GM18499 (cell line): ENCODE results near the gene TMEM217.

Source experiments
- ATAC-seq: cut with Tn5 transposase; IDR thresholded peaks from one replicate; pipeline ENCODE4 v1.9.1; 2021; ENCODE audit warnings: moderate number of reproducible peaks; ENCODE audit not compliant: insufficient read depth, unreplicated experiment

The TMEM217 gene

GRCh38 chr6:37282371-37282770 lies 24.4 kb upstream of the TMEM217 start:
- ATAC-seq, result no peak

- ATAC-seq, result no peak
Observed at GRCh38 chr6:37280162-37280887, 22.4 kb upstream of the TMEM217 start.

- ATAC-seq, result no peak
Observed at GRCh38 chr6:37279366-37280134, 21.6 kb upstream of the TMEM217 start.

GRCh38 chr6:37277001-37277409 lies 19.1 kb upstream of the TMEM217 start:
- ATAC-seq, result no peak

- ATAC-seq, result no peak
Observed at GRCh38 chr6:37275350-37275749, 17.4 kb upstream of the TMEM217 start.

GRCh38 chr6:37273690-37274089 lies 15.7 kb upstream of the TMEM217 start:
- no peak for ATAC-seq

- ATAC-seq, result no peak
Observed at GRCh38 chr6:37272834-37273566, 15.1 kb upstream of the TMEM217 start.

- ATAC-seq, result no peak
Observed at GRCh38 chr6:37269105-37269504, 11.2 kb upstream of the TMEM217 start.

GRCh38 chr6:37265860-37266259 lies 7.9 kb upstream of the TMEM217 start:
- no peak for ATAC-seq

GRCh38 chr6:37265001-37265400 lies 7.1 kb upstream of the TMEM217 start:
- ATAC-seq, result no peak

- no peak for ATAC-seq
Observed at GRCh38 chr6:37262446-37263026, 4.6 kb upstream of the TMEM217 start.

GRCh38 chr6:37261198-37261597 lies 3.3 kb upstream of the TMEM217 start:
- no peak for ATAC-seq

- no peak for ATAC-seq
Observed at GRCh38 chr6:37260444-37260843, 2.5 kb upstream of the TMEM217 start.

- ATAC-seq, result no peak
Observed at GRCh38 chr6:37260040-37260439, 2.1 kb upstream of the TMEM217 start.

GRCh38 chr6:37259191-37259590 lies 1.2 kb upstream of the TMEM217 start:
- ATAC-seq, result no peak

GRCh38 chr6:37258405-37259105 lies 611 bp upstream of the TMEM217 start:
- ATAC-seq, result no peak

GRCh38 chr6:37257320-37257633 lies 667 bp downstream of the TMEM217 start:
- no peak for ATAC-seq

GRCh38 chr6:37256692-37257319 lies 1.1 kb downstream of the TMEM217 start:
- ATAC-seq, result no peak

GRCh38 chr6:37254881-37255280 lies 3.1 kb downstream of the TMEM217 start:
- no peak for ATAC-seq

GRCh38 chr6:37253486-37254007 lies 4.4 kb downstream of the TMEM217 start:
- no peak for ATAC-seq
